NCI-H1048 (cell line): ENCODE measurements around the gene GALNT16.
"Not testable (repeated sequence)": the region's sequence is repeated elsewhere in the genome, so short reads cannot be mapped to it uniquely, and the experiment has no call there.

Source experiments
- DNase-seq: peaks from one replicate; lab custom pipeline; 2025; lab: John Stamatoyannopoulos, UW

The GALNT16 gene

GRCh38 chr14:69259527-69260189 lies at the start of gene GALNT16:
TSS of gene GALNT16 (plus strand) at chr14:69260158. CDS start at chr14:69260291, 133 bp downstream.
- no peak for DNase-seq

- no peak for DNase-seq
Measured at GRCh38 chr14:69214393-69214792, 45.6 kb upstream of the GALNT16 start.

- DNase-seq: not testable (repeated sequence)
Measured at GRCh38 chr14:69217663-69218062, 42.3 kb upstream of the GALNT16 start.

GRCh38 chr14:69224946-69225345 lies 35.0 kb upstream of the GALNT16 start:
- DNase-seq: no peak

GRCh38 chr14:69226178-69226577 lies 33.8 kb upstream of the GALNT16 start:
- no peak for DNase-seq

GRCh38 chr14:69226736-69227135 lies 33.2 kb upstream of the GALNT16 start:
- DNase-seq: no peak

GRCh38 chr14:69231486-69231885 lies 28.5 kb upstream of the GALNT16 start:
- DNase-seq: peak; percentile 8

GRCh38 chr14:69232388-69232787 lies 27.6 kb upstream of the GALNT16 start:
- no peak for DNase-seq

- no peak for DNase-seq
Measured at GRCh38 chr14:69234106-69234505, 25.9 kb upstream of the GALNT16 start.

- no peak for DNase-seq
Measured at GRCh38 chr14:69235708-69236107, 24.2 kb upstream of the GALNT16 start.

- no peak for DNase-seq
Measured at GRCh38 chr14:69237142-69237541, 22.8 kb upstream of the GALNT16 start.

- no peak for DNase-seq
Measured at GRCh38 chr14:69237584-69237983, 22.4 kb upstream of the GALNT16 start.

- DNase-seq: no peak
Measured at GRCh38 chr14:69238883-69239282, 21.1 kb upstream of the GALNT16 start.

GRCh38 chr14:69240527-69241173 lies 19.3 kb upstream of the GALNT16 start:
- no peak for DNase-seq

- no peak for DNase-seq
Measured at GRCh38 chr14:69241577-69241976, 18.4 kb upstream of the GALNT16 start.

- peak; percentile 31 for DNase-seq
Measured at GRCh38 chr14:69242311-69243224, 17.4 kb upstream of the GALNT16 start.

GRCh38 chr14:69244946-69245345 lies 15.0 kb upstream of the GALNT16 start:
- DNase-seq: no peak

- DNase-seq: no peak
Measured at GRCh38 chr14:69246331-69246730, 13.6 kb upstream of the GALNT16 start.

- no peak for DNase-seq
Measured at GRCh38 chr14:69247676-69248440, 12.1 kb upstream of the GALNT16 start.

GRCh38 chr14:69249603-69250002 lies 10.4 kb upstream of the GALNT16 start:
- no peak for DNase-seq

- DNase-seq: no peak
Measured at GRCh38 chr14:69252851-69253250, 7.1 kb upstream of the GALNT16 start.

GRCh38 chr14:69259168-69259526 lies 811 bp upstream of the GALNT16 start:
- no peak for DNase-seq
